Fibroblast of lung (primary cell): ENCODE measurements around the gene SLC66A3. TPM values are rescaled to one million over a fixed set of nuclear protein-coding genes. Genes with fewer than 3 reads are reported as not detected.

Experiments
- DNase-seq, 2 donors: peaks; one replicate each; pipeline versions ENCODE4 v3.0.0 to v3.0.0-alpha.2; 2010; ENCODE audit warnings: low read depth in 2 of 2
- H2AFZ ChIP-seq: 2 replicates; pipeline ENCODE4 v1.5.1; 2012; ENCODE audit warnings: low read length, control low read depth, inconsistent platforms
- H3K27ac ChIP-seq: 2 replicates; pipeline ENCODE4 v1.5.1; 2011; ENCODE audit warnings: low read length, control low read depth; ENCODE audit not compliant: insufficient read depth
- H3K27me3 ChIP-seq: 2 replicates; pipeline ENCODE4 v1.5.1; 2011; ENCODE audit warnings: mild to moderate bottlenecking, low read length; ENCODE audit not compliant: control insufficient read depth, insufficient read depth
- H3K36me3 ChIP-seq: 2 replicates; pipeline ENCODE4 v1.5.1; 2011; ENCODE audit warnings: low read length; ENCODE audit not compliant: control insufficient read depth, insufficient read depth
- H3K4me1 ChIP-seq: 2 replicates; pipeline ENCODE4 v1.5.1; 2011; ENCODE audit warnings: low read length; ENCODE audit not compliant: control insufficient read depth, insufficient read depth; ENCODE audit errors: extremely low read depth
- H3K4me2 ChIP-seq: 2 replicates; pipeline ENCODE4 v1.5.1; 2011; ENCODE audit warnings: low read length, control low read depth; ENCODE audit not compliant: insufficient read depth; ENCODE audit errors: extremely low read depth
- H3K4me3 ChIP-seq, 4 experiments: fragments of 200-600 bp in 1 of 4; sonication (generic) in 1 of 4; replicated peaks in 1 of 4; 2 replicates each; pipeline ENCODE4 v1.5.1; 2011 to 2016; ENCODE audit warnings: low read length in 4 of 4, low read depth in 3 of 4, mild to moderate bottlenecking in 3 of 4, control low read depth in 2 of 4, inconsistent platforms in 1 of 4, mixed read lengths in 1 of 4; ENCODE audit not compliant: insufficient read depth in 1 of 4; ENCODE audit errors: control extremely low read depth in 1 of 4
- H3K79me2 ChIP-seq: 2 replicates; pipeline ENCODE4 v1.5.1; 2012; ENCODE audit warnings: mild to moderate bottlenecking, low read length, inconsistent platforms; ENCODE audit not compliant: control insufficient read depth, insufficient read depth
- H3K9ac ChIP-seq: 2 replicates; pipeline ENCODE4 v1.5.1; 2011; ENCODE audit warnings: mild to moderate bottlenecking, low read length, control low read depth; ENCODE audit not compliant: insufficient read depth
- H3K9me3 ChIP-seq: 2 replicates; pipeline ENCODE4 v1.5.1; 2012; ENCODE audit warnings: low read depth, low read length; ENCODE audit not compliant: control insufficient read depth, insufficient read depth
- H4K20me1 ChIP-seq: 2 replicates; pipeline ENCODE4 v1.5.1; 2011; ENCODE audit warnings: low read length; ENCODE audit not compliant: control insufficient read depth, insufficient read depth; ENCODE audit errors: extremely low read depth
- CTCF ChIP-seq, 2 donors: IDR thresholded peaks in 1 of 2; conservative IDR thresholded peaks in 1 of 2; 1 replicate in 1 of 2; 2 replicates in 1 of 2; pipeline ENCODE4 v1.5.1; 2011 to 2012; ENCODE audit warnings: low read length in 2 of 2, control low read depth in 1 of 2, inconsistent platforms in 1 of 2, low read depth in 1 of 2, mild to moderate bottlenecking in 1 of 2
- EZH2 ChIP-seq: IDR thresholded peaks from 2 replicates; pipeline ENCODE4 v1.5.1; 2012; ENCODE audit warnings: low read length, control low read depth, mild to moderate bottlenecking; ENCODE audit errors: missing control alignments
- polyA plus RNA-seq, 2 donors: library from polyadenylated mRNA; depleted of rRNA in 1 of 2; stranded (reverse) in 1 of 2; unstranded in 1 of 2; fragments of >200 nt; gene quantifications; 2 replicates each; pipeline ENCODE4 v1.2.1, GENCODE V29; 2011 to 2012; ENCODE audit warnings: missing spikeins in 1 of 2
- total RNA-seq: library from RNA; depleted of rRNA; stranded (reverse); fragments of >200 nt; gene quantifications from 2 replicates; pipeline ENCODE4 v1.2.1, GENCODE V29; 2014

The SLC66A3 gene
- total and polyA plus RNA-seq, 2 donors (not counting 1 experiment from before 2014, with no cell fraction given), result 31.7 to 39.8 TPM

- H4K20me1 ChIP-seq, result no peaks in the 10 kb centered on the region
- no peak overlapping the region for H3K4me3 ChIP-seq
- no peak overlapping the region for H3K9ac ChIP-seq
- peaks cover 4% of the 10 kb centered on the region for H3K4me1 ChIP-seq
- no peaks in the 10 kb centered on the region for H3K27me3 ChIP-seq
- peak; percentile 27 to 51 for DNase-seq
- TF ChIP-seq EZH2 (no peak), CTCF (conservative IDR thresholded peaks at IDR 0.05 in 1 of 2, IDR thresholded peaks at IDR 0.05 in 1 of 2; ENCODE audit: low read depth in 1 of 2, low read length in 2 of 2) (peak; percentile 94 to 99)
- no peaks in the 10 kb centered on the region for H3K36me3 ChIP-seq
- no peak overlapping the region for H2AFZ ChIP-seq
- no peaks in the 10 kb centered on the region for H3K9me3 ChIP-seq
- H3K4me2 ChIP-seq, result no peak overlapping the region
- H3K27ac ChIP-seq, result no peak overlapping the region
- no peaks in the 10 kb centered on the region for H3K79me2 ChIP-seq
Measured at GRCh38 chr2:11123856-11124759, 31.2 kb upstream of the SLC66A3 start.

GRCh38 chr2:11124760-11125068 lies 30.6 kb upstream of the SLC66A3 start:
- H2AFZ ChIP-seq, result no peak overlapping the region
- H3K79me2 ChIP-seq, result no peaks in the 10 kb centered on the region
- no peaks in the 10 kb centered on the region for H3K9me3 ChIP-seq
- no peaks in the 10 kb centered on the region for H3K36me3 ChIP-seq
- TF ChIP-seq CTCF (conservative IDR thresholded peaks at IDR 0.05 in 1 of 2, IDR thresholded peaks at IDR 0.05 in 1 of 2; ENCODE audit: low read depth in 1 of 2, low read length in 2 of 2), result no peak
- no peak for TF ChIP-seq EZH2
- H4K20me1 ChIP-seq, result no peaks in the 10 kb centered on the region
- no peak overlapping the region for H3K4me3 ChIP-seq
- H3K4me1 ChIP-seq, result peaks cover 4% of the 10 kb centered on the region
- H3K27me3 ChIP-seq, result no peaks in the 10 kb centered on the region
- DNase-seq, result no peak
- no peak overlapping the region for H3K9ac ChIP-seq
- H3K27ac ChIP-seq, result no peak overlapping the region
- H3K4me2 ChIP-seq, result no peak overlapping the region

- H3K27ac ChIP-seq, result no peak overlapping the region
- no peak overlapping the region for H3K4me2 ChIP-seq
- peaks cover 6% of the 10 kb centered on the region for H3K4me1 ChIP-seq
- no peaks in the 10 kb centered on the region for H3K79me2 ChIP-seq
- no peak overlapping the region for H3K4me3 ChIP-seq
- no peaks in the 10 kb centered on the region for H4K20me1 ChIP-seq
- no peak for DNase-seq
- no peak for TF ChIP-seq CTCF (conservative IDR thresholded peaks at IDR 0.05 in 1 of 2, IDR thresholded peaks at IDR 0.05 in 1 of 2; ENCODE audit: low read depth in 1 of 2, low read length in 2 of 2)
- no peak for TF ChIP-seq EZH2
- H3K9ac ChIP-seq, result no peak overlapping the region
- H3K9me3 ChIP-seq, result no peaks in the 10 kb centered on the region
- H2AFZ ChIP-seq, result no peak overlapping the region
- no peaks in the 10 kb centered on the region for H3K27me3 ChIP-seq
- H3K36me3 ChIP-seq, result no peaks in the 10 kb centered on the region
Measured at GRCh38 chr2:11127761-11128160, 27.5 kb upstream of the SLC66A3 start.
